ENCODE results near the gene SBF2.

- TF ChIP-seq POLR2A (IDR thresholded peaks at IDR 0.05): no peak
- TF ChIP-seq CTCF (IDR thresholded peaks at IDR 0.05): no peak
- no peak for TF ChIP-seq POLR2AphosphoS5 (IDR thresholded peaks at IDR 0.05)
These were observed 8.7 kb downstream of the SBF2 start for GRCh38 chr11:10285148-10285802.
